ENCODE measurements around the gene LRRC8B.

Gene LRRC8B

GRCh38 chr1:89633800-89634625, 109.4 kb downstream of the LRRC8B start:
- DNase-seq (ENCODE audit: low spot score): peak; percentile 24

GRCh38 chr1:89635825-89636815, 111.5 kb downstream of the LRRC8B start:
- no peak for DNase-seq (ENCODE audit: low spot score)

- no peak for DNase-seq (ENCODE audit: low spot score)
Observed at GRCh38 chr1:89637496-89637895, 112.9 kb downstream of the LRRC8B start.

GRCh38 chr1:89640440-89640839, 115.8 kb downstream of the LRRC8B start:
- DNase-seq (ENCODE audit: low spot score): no peak

- DNase-seq (ENCODE audit: low spot score): no peak
Observed at GRCh38 chr1:89641781-89642180, 117.2 kb downstream of the LRRC8B start.

- no peak for DNase-seq (ENCODE audit: low spot score)
Observed at GRCh38 chr1:89643577-89643976, 118.9 kb downstream of the LRRC8B start.

- no peak for DNase-seq (ENCODE audit: low spot score)
Observed at GRCh38 chr1:89644119-89644814, 119.6 kb downstream of the LRRC8B start.

GRCh38 chr1:89646259-89646658, 121.6 kb downstream of the LRRC8B start:
- no peak for DNase-seq (ENCODE audit: low spot score)
